ENCODE results near the gene CHAD. TPM values are rescaled to one million over a fixed set of nuclear protein-coding genes. Genes with fewer than 3 reads are reported as not detected.

Gene CHAD
- total and polyA plus RNA-seq, 2 of the 4 experiments (the other 2 are of a cell fraction), result 0.03 TPM; not detected in 1

DNA sequence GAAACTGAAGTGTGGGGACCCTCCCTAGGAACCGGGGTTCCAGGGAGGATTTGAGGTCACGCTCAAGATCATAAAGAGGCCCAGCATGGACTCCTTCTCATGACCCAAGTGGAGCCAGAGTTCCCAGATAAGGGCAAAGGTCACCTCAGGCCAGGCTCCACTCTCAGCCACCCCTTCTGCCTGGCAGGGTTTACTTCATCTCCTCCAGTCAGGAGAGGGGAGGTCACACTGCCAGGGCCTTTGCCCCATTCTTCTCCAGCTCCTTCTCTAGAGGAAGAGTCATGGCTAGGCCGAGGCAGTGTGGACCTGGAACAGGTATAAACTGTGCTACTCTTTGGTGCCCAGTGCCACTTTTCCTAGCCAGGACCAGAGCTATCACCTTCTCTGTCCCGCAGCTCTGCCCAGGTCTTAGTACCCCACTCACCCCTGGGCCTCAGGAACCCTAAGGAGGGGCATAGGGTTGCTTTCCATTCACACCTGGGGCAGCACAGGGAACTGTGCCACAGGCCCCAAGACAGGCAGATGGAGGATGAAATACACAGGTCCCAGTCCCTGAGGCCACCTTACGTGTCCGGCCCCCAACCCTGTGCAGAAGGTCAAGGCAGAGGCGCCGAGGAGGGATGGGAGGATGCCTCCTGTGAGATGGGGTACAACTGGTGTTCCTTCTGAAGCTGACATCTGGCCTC, 43.5 kb downstream of the CHAD start:
- dilution Hi-C loops (cut with HindIII; ENCODE audit: low sequenced_read_pairs, unreplicated experiment), result no loop called here
- Histone ChIP-seq H3K9ac (ENCODE audit: low read depth, low read length) (peak overlapping the region; percentile 69; the same call in 1 of the 2 replicates), H4K5ac (ENCODE audit: low read depth, low read length) (peak overlapping the region; percentile 61), H3K79me1 (ENCODE audit: low read depth in 1 of 2, low read length in 2 of 2) (peaks cover 11 to 54% of the 10 kb centered on the region in 2 experiments; a peak in 3 of 4 replicates), H2AFZ (replicated peaks; ENCODE audit: low read length, poor library complexity) (peak overlapping the region; percentile 92), H2BK20ac (ENCODE audit: low read depth, low read length) (peak overlapping the region; percentile 44; the same call in 1 of the 2 replicates), H4K20me1 (ENCODE audit: insufficient read depth, low read length) (no peaks in the 10 kb centered on the region), H3K56ac (ENCODE audit: extremely low read depth, insufficient read depth, low read length) (no peak overlapping the region), H3K4me2 (ENCODE audit: low read depth, low read length) (peak overlapping the region; percentile 65), H3K9me1 (ENCODE audit: insufficient read depth, low read length) (peaks cover 17% of the 10 kb centered on the region), H4K91ac (ENCODE audit: insufficient read depth, low read depth, low read length) (peak overlapping the region; percentile 83), H3K4ac (ENCODE audit: low read depth, low read length) (peak overlapping the region; percentile 92), H3K9me3 (ENCODE audit: control insufficient read depth, insufficient read depth, low read length) (no peaks in the 10 kb centered on the region), H3K18ac (ENCODE audit: low read depth, low read length) (peak overlapping the region; percentile 6; the same call in 1 of the 2 replicates), H3K23ac (ENCODE audit: low read depth, low read length) (peak overlapping the region; percentile 72; the same call in 1 of the 2 replicates), H2AK9ac (replicated peaks; ENCODE audit: low read depth, low read length, poor library complexity) (peak overlapping the region; percentile 37), H3K27me3 (ENCODE audit: control insufficient read depth, insufficient read depth, low read length) (no peaks in the 10 kb centered on the region), H3K27ac (ENCODE audit: insufficient read depth, low read length) (peak overlapping the region; percentile 78), H2BK5ac (ENCODE audit: low read depth, low read length, poor library complexity, severe bottlenecking) (peak overlapping the region; percentile 60), H3K4me3 (ENCODE audit: insufficient read depth, low read depth, low read length) (peak overlapping the region; percentile 56; the same call in 1 of the 2 replicates), H3K14ac (replicated peaks; ENCODE audit: low read depth, low read length) (peak overlapping the region; percentile 83), H2BK15ac (ENCODE audit: low read depth, low read length) (peak overlapping the region; percentile 24), H3K4me1 (ENCODE audit: control insufficient read depth, insufficient read depth, low read length) (peaks cover 27% of the 10 kb centered on the region), H2AK5ac (ENCODE audit: low read depth, low read length) (peak overlapping the region; percentile 94), H2BK120ac (ENCODE audit: low read depth, low read length) (peak overlapping the region; percentile 66), H4K8ac (ENCODE audit: low read depth in 2 of 2, low read length in 2 of 2) (peak overlapping the region; percentile 93 to 95; a peak in 3 of 4 replicates), H3K36me3 (ENCODE audit: control insufficient read depth, insufficient read depth, low read length) (peaks cover 3% of the 10 kb centered on the region; the same call in 1 of the 2 replicates)
- TF ChIP-seq MAZ (IDR thresholded peaks at IDR 0.05; ENCODE audit: borderline replicate concordance, low read depth, low read length), result no peak
- no peak for TF ChIP-seq RAD21 (IDR thresholded peaks at IDR 0.05; ENCODE audit: low read length)
- TF ChIP-seq, protein P1, sequence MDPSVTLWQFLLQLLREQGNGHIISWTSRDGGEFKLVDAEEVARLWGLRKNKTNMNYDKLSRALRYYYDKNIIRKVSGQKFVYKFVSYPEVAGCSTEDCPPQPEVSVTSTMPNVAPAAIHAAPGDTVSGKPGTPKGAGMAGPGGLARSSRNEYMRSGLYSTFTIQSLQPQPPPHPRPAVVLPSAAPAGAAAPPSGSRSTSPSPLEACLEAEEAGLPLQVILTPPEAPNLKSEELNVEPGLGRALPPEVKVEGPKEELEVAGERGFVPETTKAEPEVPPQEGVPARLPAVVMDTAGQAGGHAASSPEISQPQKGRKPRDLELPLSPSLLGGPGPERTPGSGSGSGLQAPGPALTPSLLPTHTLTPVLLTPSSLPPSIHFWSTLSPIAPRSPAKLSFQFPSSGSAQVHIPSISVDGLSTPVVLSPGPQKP (IDR thresholded peaks at IDR 0.05; ENCODE audit: borderline replicate concordance, low read depth, low read length), result no peak
- TF ChIP-seq POLR2A (IDR thresholded peaks at IDR 0.05; ENCODE audit: low read depth, low read length), result no peak
- TF ChIP-seq CTCF (conservative IDR thresholded peaks at IDR 0.05; ENCODE audit: low read depth, low read length), result no peak
- no peak for ATAC-seq (ENCODE audit: low read depth)
- POLR2A ChIA-PET (ENCODE audit: unreplicated experiment), result interaction anchor here (1.8 kb wide), 1 partner anchor 12 kb away, joined by 7 read pairs; no protein-coding TSS in a partner anchor
- in situ Hi-C loops (cut with MboI; ENCODE audit: low sequenced_read_pairs), result no loop called here
- WGBS, 2 experiments (ENCODE audit: extremely low coverage in 2 of 2, insufficient read length in 1 of 2), result no CpG with 5 or more reads among the region's 8 CpGs
- intact Hi-C loops (cut with micrococcal nuclease), result no loop called here
- CTCF ChIA-PET, result interaction anchor here (1.8 kb wide), 1 partner anchor 28 kb away, joined by 7 read pairs; the partner anchor contains the start of gene LRRC59
- no TSS peak for BruUV-seq (replicated peaks)
- DNase-seq, result no peak
